Activated naive CD4-positive, alpha-beta T cell treated with anti-CD3 and anti-CD28 coated beads, Interleukin-2, amount 50 U/mL, for 24 hours (primary cell): ENCODE measurements around the gene KLHDC8A.

Source experiments
- H3K27ac Mint-ChIP-seq: one replicate; pipeline ENCODE4 v1.8.0; 2021; ENCODE audit warnings: mild to moderate bottlenecking, mixed read lengths
- H3K27me3 Mint-ChIP-seq: one replicate; pipeline ENCODE4 v1.8.0; 2021; ENCODE audit warnings: mixed read lengths
- H3K36me3 Mint-ChIP-seq: one replicate; pipeline ENCODE4 v1.8.0; 2021; ENCODE audit warnings: mixed read lengths
- H3K4me1 Mint-ChIP-seq: one replicate; pipeline ENCODE4 v1.8.0; 2021; ENCODE audit warnings: mixed read lengths
- H3K4me3 Mint-ChIP-seq: one replicate; pipeline ENCODE4 v1.8.0; 2021; ENCODE audit warnings: mild to moderate bottlenecking, mixed read lengths
- H3K9me3 Mint-ChIP-seq: one replicate; pipeline ENCODE4 v1.8.0; 2021; ENCODE audit warnings: mixed read lengths

KLHDC8A gene

DNA sequence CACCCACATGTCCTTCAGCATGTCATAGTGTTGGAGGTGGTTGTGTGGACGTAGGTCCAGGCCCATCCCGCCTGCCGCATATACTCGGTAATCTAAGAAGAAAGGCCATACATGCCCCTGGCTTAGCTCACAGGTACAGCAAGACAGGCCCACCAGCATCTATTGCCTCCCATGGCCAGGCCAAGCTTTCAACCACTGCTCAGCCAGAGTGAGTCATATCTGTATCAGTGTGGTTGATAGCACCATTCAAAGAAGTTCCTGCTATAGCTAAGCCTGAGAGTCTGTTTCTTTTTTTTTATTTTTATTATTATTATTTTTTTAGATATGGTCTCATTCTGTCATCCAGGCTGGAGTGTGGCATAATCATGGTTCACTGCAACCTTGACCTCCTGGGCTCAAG, 17.0 kb downstream of the KLHDC8A start:
- H3K4me3 Mint-ChIP-seq: no peak overlapping the region
- H3K27ac Mint-ChIP-seq: no peak overlapping the region
- no peaks in the 10 kb centered on the region for H3K9me3 Mint-ChIP-seq
- H3K27me3 Mint-ChIP-seq: peaks cover 15% of the 10 kb centered on the region
- H3K36me3 Mint-ChIP-seq: no peaks in the 10 kb centered on the region
- peaks cover 6% of the 10 kb centered on the region for H3K4me1 Mint-ChIP-seq

DNA sequence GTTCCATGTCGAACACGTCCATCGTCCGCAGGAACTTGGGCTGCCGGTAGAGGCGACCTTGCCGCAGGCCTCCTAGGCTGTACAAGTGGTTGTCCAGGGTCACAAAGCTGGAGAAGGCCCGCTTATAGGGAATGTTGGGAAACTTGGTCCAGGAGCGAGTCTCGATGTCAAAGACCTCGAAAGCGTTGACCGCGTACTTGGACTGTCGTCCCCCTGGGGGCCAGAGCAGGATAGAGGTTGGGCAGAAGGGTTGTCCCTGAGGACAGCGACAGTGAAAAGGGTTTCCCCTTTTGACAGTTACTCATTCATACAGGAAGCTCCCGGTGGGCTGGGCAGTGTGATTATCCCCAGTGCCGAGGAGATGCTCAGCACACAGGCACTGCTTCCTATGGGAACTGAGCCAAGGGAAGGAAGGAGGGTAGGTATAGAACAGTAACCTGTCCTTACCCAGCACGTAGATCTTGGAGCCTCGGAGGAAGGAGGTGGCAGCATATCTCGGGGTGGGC, 17.5 kb downstream of the KLHDC8A start:
- no peaks in the 10 kb centered on the region for H3K9me3 Mint-ChIP-seq
- peaks cover 10% of the 10 kb centered on the region for H3K27me3 Mint-ChIP-seq
- no peaks in the 10 kb centered on the region for H3K36me3 Mint-ChIP-seq
- H3K4me1 Mint-ChIP-seq: peaks cover 2% of the 10 kb centered on the region
- H3K4me3 Mint-ChIP-seq: no peak overlapping the region
- H3K27ac Mint-ChIP-seq: no peak overlapping the region

DNA sequence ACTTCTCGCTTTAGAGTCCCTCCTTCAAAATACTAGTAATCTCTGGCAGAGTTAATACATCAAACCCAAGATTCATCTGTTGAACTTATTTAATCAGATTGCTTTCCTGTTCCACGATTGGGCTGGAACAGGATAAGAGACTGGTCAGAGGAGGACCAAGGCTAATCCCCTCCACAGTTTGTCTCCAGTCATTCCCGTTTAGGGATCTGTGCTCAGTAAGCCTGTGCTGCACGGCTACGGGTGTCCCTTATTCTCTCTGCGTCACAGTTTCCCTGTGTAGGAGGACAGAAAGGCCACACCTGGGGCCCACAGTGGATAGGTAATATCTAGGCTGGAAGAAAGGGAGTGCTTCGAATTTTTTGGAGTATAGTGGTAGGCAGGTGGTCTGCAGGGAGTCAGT, 18.7 kb downstream of the KLHDC8A start:
- Mint-ChIP-seq H3K9me3 (no peaks in the 10 kb centered on the region), H3K27ac (no peak overlapping the region), H3K4me3 (no peak overlapping the region), H3K36me3 (no peaks in the 10 kb centered on the region), H3K27me3 (peaks cover 7% of the 10 kb centered on the region), H3K4me1 (no peaks in the 10 kb centered on the region)

DNA sequence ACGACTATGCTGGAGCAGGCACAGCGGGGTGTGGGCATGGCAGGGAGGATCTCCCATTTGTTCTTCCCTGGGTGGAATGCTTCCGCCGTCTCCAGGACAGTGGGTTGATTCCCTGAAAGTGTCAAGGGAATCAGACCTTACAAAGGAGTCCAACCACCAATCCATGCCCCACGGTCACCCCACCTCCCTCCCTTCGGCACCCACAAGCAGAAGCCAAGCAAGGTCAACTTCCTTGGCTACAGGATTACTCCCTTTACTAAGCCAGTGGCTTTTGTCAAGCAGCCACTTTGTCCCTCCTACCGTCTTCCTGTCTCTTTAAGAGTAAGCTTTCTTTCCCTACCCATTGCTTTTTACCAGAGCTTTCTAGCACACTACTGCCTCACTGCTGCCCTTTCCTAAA, 19.2 kb downstream of the KLHDC8A start:
- Mint-ChIP-seq H3K9me3 (no peaks in the 10 kb centered on the region), H3K27me3 (peaks cover 4% of the 10 kb centered on the region), H3K27ac (peak overlapping the region; percentile 38), H3K36me3 (no peaks in the 10 kb centered on the region), H3K4me1 (no peaks in the 10 kb centered on the region), H3K4me3 (no peak overlapping the region)

DNA sequence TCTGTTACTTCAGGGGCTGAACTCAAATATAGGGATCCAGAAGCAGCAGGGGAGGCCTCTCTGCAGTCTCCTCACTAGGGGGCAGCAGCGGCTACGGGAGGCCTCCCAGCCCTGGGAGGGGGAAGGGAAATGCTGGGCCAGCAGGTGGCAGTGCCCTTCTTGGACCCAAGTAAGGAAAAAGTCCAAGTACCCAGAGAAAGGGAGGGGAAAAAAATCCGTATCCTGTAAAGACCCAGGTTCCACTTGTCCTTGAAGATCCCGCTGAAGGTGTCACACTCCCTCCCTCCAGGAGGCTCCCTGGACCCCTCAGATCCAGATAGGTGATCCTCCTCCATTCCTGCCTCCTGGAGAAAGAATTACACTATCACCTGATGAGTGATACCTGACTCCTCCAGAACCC, 21.0 kb downstream of the KLHDC8A start:
- H3K9me3 Mint-ChIP-seq: no peaks in the 10 kb centered on the region
- no peaks in the 10 kb centered on the region for H3K27me3 Mint-ChIP-seq
- no peaks in the 10 kb centered on the region for H3K4me1 Mint-ChIP-seq
- H3K4me3 Mint-ChIP-seq: no peak overlapping the region
- H3K27ac Mint-ChIP-seq: no peak overlapping the region
- no peaks in the 10 kb centered on the region for H3K36me3 Mint-ChIP-seq

DNA sequence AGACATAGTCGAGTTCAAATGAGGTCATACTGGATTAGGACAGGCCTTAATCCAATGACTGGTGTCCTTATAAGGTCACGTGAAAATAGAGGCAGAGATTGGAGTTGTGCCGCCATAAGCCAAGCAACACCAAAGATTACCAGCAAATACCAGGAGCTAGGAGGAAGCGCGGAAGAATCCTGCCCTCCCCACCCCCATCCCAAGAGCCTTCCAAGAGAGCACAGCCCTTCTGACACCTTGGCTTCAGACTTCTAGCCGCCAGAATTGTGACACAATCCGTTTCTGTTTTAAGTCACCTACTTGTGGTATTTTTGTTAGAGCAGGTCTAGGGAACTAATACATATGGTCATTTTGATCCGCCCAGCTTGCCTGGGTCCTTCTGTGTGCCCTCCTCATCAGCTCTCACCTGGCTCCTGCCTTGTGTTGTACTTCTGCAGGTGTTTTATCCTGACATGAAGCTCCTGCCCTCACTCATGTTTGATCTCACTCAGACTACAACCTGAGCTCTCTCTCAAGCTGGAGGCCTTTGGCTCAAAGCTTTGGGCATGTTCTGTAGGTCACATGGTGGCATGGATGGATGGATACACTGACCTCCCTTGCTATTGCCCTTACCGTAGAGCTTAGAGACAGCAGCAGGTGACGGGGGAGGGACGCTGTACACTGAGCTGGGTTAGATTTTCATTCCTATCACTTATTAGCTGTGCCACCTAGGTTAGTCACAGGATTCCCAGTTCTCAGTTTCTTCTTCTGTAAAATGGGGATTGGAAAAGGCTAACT, 24.5 kb downstream of the KLHDC8A start:
- H3K4me1 Mint-ChIP-seq: no peaks in the 10 kb centered on the region
- no peak overlapping the region for H3K27ac Mint-ChIP-seq
- H3K9me3 Mint-ChIP-seq: no peaks in the 10 kb centered on the region
- no peaks in the 10 kb centered on the region for H3K27me3 Mint-ChIP-seq
- no peaks in the 10 kb centered on the region for H3K36me3 Mint-ChIP-seq
- H3K4me3 Mint-ChIP-seq: no peak overlapping the region

DNA sequence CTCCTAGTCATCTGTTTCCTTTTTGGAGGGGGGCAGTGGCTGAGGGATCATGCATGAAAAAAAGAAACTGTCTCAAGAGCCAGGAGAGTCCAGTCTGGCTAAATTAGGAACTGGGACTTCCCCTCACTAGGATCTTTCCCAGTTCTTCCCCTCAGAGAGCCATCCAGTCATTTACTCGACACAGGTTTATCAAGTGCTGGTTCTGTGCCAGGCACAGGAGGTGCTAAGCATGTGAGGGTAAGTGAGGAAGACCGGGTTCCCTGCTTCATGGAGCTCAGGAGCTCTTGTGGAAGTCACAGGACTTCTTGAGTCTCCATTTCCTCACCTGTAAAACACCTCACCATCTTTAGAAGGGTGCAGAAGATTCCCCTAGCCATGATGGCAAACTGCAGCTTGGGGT, 26.6 kb downstream of the KLHDC8A start:
- no peaks in the 10 kb centered on the region for H3K9me3 Mint-ChIP-seq
- no peak overlapping the region for H3K4me3 Mint-ChIP-seq
- H3K27me3 Mint-ChIP-seq: no peaks in the 10 kb centered on the region
- H3K27ac Mint-ChIP-seq: no peak overlapping the region
- no peaks in the 10 kb centered on the region for H3K36me3 Mint-ChIP-seq
- H3K4me1 Mint-ChIP-seq: peaks cover 7% of the 10 kb centered on the region

DNA sequence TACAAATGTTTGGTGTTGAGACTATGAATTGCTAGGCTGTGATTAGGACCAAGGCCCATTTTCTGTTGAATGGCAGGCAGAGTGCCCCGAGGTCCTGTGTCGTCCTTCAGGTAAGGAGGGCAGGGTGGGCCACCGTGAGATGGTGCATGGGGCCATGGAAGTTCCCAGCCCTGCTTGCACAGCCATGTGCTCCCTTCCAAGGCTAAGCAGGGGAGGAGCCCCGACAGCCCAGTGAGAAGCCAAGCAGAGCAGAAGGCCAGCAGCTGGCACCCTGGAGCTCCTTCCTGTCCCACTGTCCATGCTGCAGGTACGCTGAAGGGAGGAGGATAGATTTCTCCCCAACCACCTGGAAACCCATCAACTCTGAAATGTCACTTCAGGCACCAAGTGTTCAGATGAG, 27.0 kb downstream of the KLHDC8A start:
- Mint-ChIP-seq H3K27me3 (no peaks in the 10 kb centered on the region), H3K4me3 (no peak overlapping the region), H3K27ac (no peak overlapping the region), H3K36me3 (no peaks in the 10 kb centered on the region), H3K9me3 (no peaks in the 10 kb centered on the region), H3K4me1 (peaks cover 11% of the 10 kb centered on the region)

DNA sequence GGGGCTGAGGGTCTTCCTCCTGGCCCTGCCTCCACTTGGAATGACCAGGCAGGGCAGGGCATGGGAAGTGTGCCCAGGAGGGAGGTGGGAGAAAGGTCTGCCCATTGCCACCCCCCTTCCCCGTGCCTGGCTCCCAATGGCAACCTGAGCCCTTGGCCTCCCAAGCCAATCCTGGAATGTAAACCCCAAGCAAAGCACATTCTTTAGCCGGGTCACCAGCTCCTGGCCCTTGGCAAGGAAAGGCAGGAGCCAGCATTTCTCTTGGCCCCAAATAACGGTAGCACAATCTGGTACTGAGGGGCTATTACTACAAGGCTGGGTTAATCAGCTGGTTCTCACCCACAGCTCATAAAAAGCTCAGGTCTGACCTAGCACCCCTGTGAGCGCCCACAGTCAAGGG, 28.2 kb downstream of the KLHDC8A start:
- no peak overlapping the region for H3K4me3 Mint-ChIP-seq
- no peaks in the 10 kb centered on the region for H3K27me3 Mint-ChIP-seq
- no peaks in the 10 kb centered on the region for H3K36me3 Mint-ChIP-seq
- H3K4me1 Mint-ChIP-seq: peaks cover 22% of the 10 kb centered on the region
- no peaks in the 10 kb centered on the region for H3K9me3 Mint-ChIP-seq
- no peak overlapping the region for H3K27ac Mint-ChIP-seq

DNA sequence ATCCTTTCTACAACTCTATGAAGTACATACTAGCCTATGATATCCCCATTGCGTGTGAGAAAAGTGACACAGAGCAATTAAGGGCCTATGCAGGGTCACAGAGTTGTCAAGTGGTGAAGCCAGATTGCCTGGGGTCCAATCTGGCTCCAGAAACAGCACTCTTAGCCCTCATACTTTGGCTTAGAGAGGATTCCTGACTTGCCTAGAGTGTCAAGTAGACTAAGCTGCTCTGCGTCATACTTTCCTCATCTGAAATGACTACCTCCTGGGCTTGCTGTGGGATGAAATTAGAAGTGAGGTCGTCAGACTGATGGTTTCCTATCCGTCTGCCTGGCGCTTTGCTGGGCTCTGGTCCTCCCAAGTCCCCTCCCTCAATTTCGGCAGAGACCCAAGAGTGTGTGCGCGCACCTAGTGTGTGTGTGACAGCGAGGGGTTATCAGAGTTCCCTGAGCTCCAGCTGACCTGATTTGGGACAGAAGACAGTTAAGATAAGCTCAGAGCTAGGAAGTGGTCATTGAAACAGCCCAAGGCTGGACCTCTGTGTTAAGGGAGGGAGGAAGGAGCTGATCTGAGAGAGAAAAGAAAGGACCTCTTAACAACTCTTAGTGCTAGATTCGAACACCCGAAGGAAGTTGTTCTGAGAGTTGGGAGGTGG, 29.8 kb downstream of the KLHDC8A start:
- H3K4me3 Mint-ChIP-seq: no peak overlapping the region
- H3K9me3 Mint-ChIP-seq: no peaks in the 10 kb centered on the region

DNA sequence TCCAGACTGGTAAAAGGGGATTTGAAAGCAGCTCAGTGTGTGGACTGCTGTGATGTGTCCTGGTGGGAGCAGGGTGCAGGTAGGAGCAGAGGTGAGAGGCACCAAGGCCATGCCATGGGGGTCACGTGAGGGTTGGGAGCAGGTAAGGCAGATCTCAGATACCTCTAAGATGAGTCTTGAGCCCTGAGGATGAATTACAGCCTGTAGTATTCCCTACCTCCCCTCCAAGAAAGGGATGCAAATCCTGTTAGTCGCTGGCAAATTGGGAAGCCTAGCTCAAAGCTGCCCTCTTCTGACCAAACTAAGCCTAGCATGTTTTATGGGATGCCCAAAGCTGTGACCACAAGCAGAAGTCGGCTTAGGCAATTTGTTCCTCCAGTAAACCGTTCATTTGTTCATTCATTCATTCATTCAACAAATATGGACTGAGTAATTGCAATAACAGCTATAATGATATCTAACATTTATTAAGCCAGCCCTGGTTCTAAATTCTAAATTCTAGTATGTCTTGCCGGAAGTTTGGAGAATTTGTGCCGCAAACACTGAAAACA, 31.3 kb downstream of the KLHDC8A start:
- Mint-ChIP-seq H3K36me3 (no peaks in the 10 kb centered on the region), H3K4me1 (peaks cover 38% of the 10 kb centered on the region), H3K9me3 (no peaks in the 10 kb centered on the region), H3K27ac (peak overlapping the region; percentile 79), H3K27me3 (no peaks in the 10 kb centered on the region), H3K4me3 (peak overlapping the region; percentile 41)

More for the DNA sequence above, 29.8 kb downstream of the KLHDC8A start:
- Mint-ChIP-seq H3K27me3 (no peaks in the 10 kb centered on the region), H3K36me3 (no peaks in the 10 kb centered on the region), H3K27ac (no peak overlapping the region), H3K4me1 (peaks cover 34% of the 10 kb centered on the region)

DNA sequence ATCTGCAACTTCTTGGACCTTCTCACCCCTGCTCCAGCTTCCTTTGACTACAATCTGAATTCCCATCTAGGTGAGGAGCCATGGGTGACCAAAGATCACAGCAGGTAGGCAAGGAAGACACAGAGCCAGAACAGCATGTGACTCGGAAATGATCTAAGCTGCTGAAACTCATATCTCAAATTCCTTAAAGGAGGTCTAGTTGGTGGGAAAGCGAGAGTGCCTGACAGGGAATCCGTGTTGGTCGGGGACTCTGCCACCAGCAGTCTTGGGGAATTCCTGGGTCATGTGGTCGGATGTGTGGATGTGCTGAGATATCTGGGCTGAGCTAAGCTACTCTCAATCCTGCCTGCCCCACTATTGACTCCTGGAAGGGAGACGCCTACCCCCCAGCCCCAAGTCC, 31.9 kb downstream of the KLHDC8A start:
- Mint-ChIP-seq H3K9me3 (no peaks in the 10 kb centered on the region), H3K4me3 (no peak overlapping the region), H3K36me3 (no peaks in the 10 kb centered on the region), H3K27me3 (no peaks in the 10 kb centered on the region), H3K4me1 (peaks cover 42% of the 10 kb centered on the region), H3K27ac (peak overlapping the region; percentile 79)

DNA sequence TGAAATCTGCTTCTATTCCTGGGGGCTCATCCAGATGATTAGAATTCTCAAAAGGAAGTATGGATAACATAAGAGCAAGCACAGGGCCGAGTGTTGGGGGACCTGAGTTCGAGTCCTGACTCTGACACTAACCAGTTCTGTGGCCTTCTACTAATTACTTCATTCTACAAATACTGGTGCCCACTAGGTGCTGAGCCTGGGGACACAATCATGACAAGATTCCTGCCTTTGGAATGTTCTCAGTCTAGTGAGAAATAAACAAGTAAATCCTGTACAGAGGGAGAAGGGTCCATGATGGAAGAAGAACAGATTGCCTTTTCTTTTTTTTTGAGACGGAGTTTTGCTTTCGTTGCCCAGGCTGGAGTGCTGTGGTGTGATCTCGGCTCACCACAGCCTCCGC, 32.9 kb downstream of the KLHDC8A start:
- no peak overlapping the region for H3K4me3 Mint-ChIP-seq
- no peaks in the 10 kb centered on the region for H3K36me3 Mint-ChIP-seq
- no peaks in the 10 kb centered on the region for H3K9me3 Mint-ChIP-seq
- H3K27me3 Mint-ChIP-seq: no peaks in the 10 kb centered on the region
- H3K27ac Mint-ChIP-seq: no peak overlapping the region
- peaks cover 51% of the 10 kb centered on the region for H3K4me1 Mint-ChIP-seq

DNA sequence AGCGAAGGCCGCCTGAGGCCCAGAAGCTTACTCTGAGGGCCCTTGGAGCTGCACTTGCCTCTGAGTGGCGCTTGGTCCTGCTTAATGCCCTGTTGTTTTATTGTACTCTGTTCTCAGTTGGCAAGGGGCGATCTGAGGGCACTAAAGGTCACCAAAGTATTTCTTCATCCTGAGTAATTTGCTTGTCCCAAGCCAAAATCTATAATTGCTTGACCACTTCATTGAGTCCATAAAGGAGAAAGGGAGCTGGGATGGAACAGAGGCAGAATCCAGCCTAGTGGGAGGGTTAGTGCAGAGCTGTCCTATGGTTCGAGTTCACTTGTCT, 34.8 kb downstream of the KLHDC8A start:
- no peaks in the 10 kb centered on the region for H3K9me3 Mint-ChIP-seq
- peaks cover 70% of the 10 kb centered on the region for H3K4me1 Mint-ChIP-seq
- H3K27me3 Mint-ChIP-seq: no peaks in the 10 kb centered on the region
- peak overlapping the region; percentile 95 for H3K4me3 Mint-ChIP-seq
- no peak overlapping the region for H3K27ac Mint-ChIP-seq
- no peaks in the 10 kb centered on the region for H3K36me3 Mint-ChIP-seq

DNA sequence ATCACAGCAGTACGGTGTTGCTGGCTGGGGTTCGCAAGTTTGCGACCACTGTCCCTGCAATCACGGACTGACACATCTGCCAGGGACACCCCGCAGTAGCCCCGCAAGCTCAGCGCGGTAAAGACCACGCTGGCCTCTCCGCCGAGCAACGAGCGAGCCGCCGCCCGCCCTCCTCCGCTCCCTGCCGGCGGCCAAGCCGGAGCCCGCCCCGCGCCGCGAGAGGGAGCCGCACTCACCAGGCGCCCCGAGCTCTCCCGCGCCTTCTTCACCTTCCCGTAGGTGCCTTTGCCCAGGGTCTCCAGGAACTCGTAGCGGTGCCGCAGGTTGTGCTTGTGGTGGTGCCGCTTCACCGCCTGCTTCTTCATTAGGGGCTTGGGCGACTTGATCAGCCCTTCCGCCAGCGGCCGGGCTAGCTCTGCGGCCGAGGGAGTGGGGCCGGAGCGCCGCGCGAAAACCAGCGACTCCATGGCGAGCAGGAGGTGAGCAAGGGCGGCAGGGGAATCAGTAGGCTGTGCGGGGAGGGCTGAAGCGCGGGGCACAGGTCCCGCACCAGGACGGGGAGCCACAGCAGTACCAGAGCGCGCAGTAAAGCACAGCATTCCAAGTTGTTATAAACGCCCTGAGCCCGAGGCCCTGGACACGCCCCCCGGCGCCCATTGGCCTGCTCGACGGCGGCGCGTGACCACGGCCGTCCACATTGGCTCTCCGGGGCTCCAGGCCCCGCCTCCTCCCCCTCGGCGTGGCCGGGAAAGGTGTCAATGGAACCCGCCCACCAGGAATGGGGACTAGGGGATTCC, 35.4 kb downstream of the KLHDC8A start, which contains the start of gene NUAK2:
NUAK2 (minus strand) TSS at position 584 of the 797 bp plus-strand sequence; CDS start at position 467, 117 bp downstream.
- peak within 1 kb of the TSS; percentile 95 for H3K4me3 Mint-ChIP-seq
- H3K9me3 Mint-ChIP-seq: no peaks in the 10 kb centered on the region
- H3K4me1 Mint-ChIP-seq: peaks cover 75% of the 10 kb centered on the region
- no peaks in the 10 kb centered on the region for H3K36me3 Mint-ChIP-seq
- peak within 1 kb of the TSS; percentile 95 for H3K27ac Mint-ChIP-seq
- no peaks in the 10 kb centered on the region for H3K27me3 Mint-ChIP-seq
